Right atrium auricular region (tissue), 2 donors: ENCODE results near the gene PPFIA1. TPM values are rescaled to one million over a fixed set of nuclear protein-coding genes. Genes with fewer than 3 reads are reported as not detected.

Experiments used
- DNase-seq: peaks from one replicate; pipeline ENCODE4 v3.0.0-alpha.2; 2019; ENCODE audit warnings: low spot score
- H3K27ac ChIP-seq, 2 donors: fragments of 200-600 bp; sonication (generic); 1 replicate in 1 of 2; 2 replicates in 1 of 2; pipeline ENCODE4 v1.5.1; 2016 to 2019
- H3K27me3 ChIP-seq, 2 donors: fragments of 200-600 bp; sonication (generic); one replicate each; pipeline versions ENCODE4 v1.5.1 to v1.6.0; 2017 to 2019
- H3K36me3 ChIP-seq: fragments of 200-600 bp; sonication (generic); one replicate; pipeline ENCODE4 v1.5.1; 2016
- H3K4me1 ChIP-seq, 2 donors: fragments of 200-600 bp; sonication (generic); one replicate each; pipeline versions ENCODE4 v1.5.1 to v1.6.0; 2017 to 2019
- H3K4me3 ChIP-seq, 2 donors: fragments of 200-600 bp; sonication (generic); 1 replicate in 1 of 2; 2 replicates in 1 of 2; pipeline ENCODE4 v1.5.1; 2017 to 2019; ENCODE audit warnings: mild to moderate bottlenecking in 1 of 2, moderate library complexity in 1 of 2
- H3K9me3 ChIP-seq, 2 donors: fragments of 200-600 bp; sonication (generic); one replicate each; pipeline ENCODE4 v1.5.1; 2019
- CTCF ChIP-seq, 2 donors: fragments of 200-600 bp; sonication (generic); IDR thresholded peaks; one replicate each; pipeline ENCODE4 v1.5.1; 2019; ENCODE audit warnings: antibody characterized with exemption in 2 of 2
- microRNA counts, 2 donors: library from miRNA; unstranded; fragments of <30 nt; microRNA quantifications; one replicate each; lab custom pipeline; 2016 to 2017
- microRNA-seq, 2 donors: library from miRNA; unstranded; fragments of <30 nt; microRNA quantifications; one replicate each; pipeline ENCODE4, GENCODE V29; 2016 to 2017; ENCODE audit warnings: borderline number of aligned reads in 2 of 2, borderline replicate concordance in 1 of 2
- total RNA-seq, 2 donors: library from RNA; depleted of rRNA; stranded (reverse); fragments of >200 nt; gene quantifications; one replicate each; pipeline ENCODE4 v1.1.0, GENCODE V29; 2016

The PPFIA1 gene
- total RNA-seq, 2 donors from 2014 or later = 28.7 to 45.9 TPM

- Histone ChIP-seq H3K9me3 (no peaks in the 10 kb centered on the region), H3K4me1 (no peaks in the 10 kb centered on the region), H3K36me3 (peaks cover 81% of the 10 kb centered on the region), H3K4me3 (no peak overlapping the region), H3K27ac (no peak overlapping the region), H3K27me3 (no peaks in the 10 kb centered on the region)
- TF ChIP-seq CTCF (IDR thresholded peaks at IDR 0.05) = no peak
- no peak for DNase-seq
Observed at GRCh38 chr11:70433526-70433925, 163.0 kb downstream of the PPFIA1 start.

MicroRNA genes within 50 kb of the gene (microRNA counts, 767-probe panel; counts per million panel counts)
- microRNA hsa-miR-548k (lab: Ali Mortazavi, UCI) = 0 to 1,519 counts per million in 2 donors

Small RNA genes within 50 kb of the gene (microRNA-seq; reads per million reads assigned to microRNA genes)
- gene MIR548K = 2.1 to 5.7 reads per million in 2 donors

Other genes starting within 250 kb of the PPFIA1 start
- 10 to 100 TPM; 10.2 to 29.4 TPM for gene ANO1, start 192.4 kb upstream of the PPFIA1 start, total RNA-seq
- 10 to 100 TPM in 1 of 2 donors, 1 to 10 TPM in 1; 7.1 to 11.1 TPM for gene FADD, start 67.4 kb upstream of the PPFIA1 start, total RNA-seq
- gene CTTN, start 127.8 kb downstream of the PPFIA1 start, total RNA-seq = 10 to 100 TPM; 67.0 to 99.2 TPM